CD4-positive, alpha-beta T cell (primary cell): ENCODE results near the gene ANKRD60. TPM values are rescaled to one million over a fixed set of nuclear protein-coding genes. Genes with fewer than 3 reads are reported as not detected.
A peak's percentile ranks its signal among the peaks of the same experiment; 100 is the strongest.

Experiments used
- ATAC-seq: fragments of 200-7000 bp; cut with Tn5 transposase; one replicate; pipeline ENCODE4 v1.10.0; 2022; ENCODE audit warnings: mild to moderate bottlenecking; ENCODE audit not compliant: poor library complexity
- CTCF ChIA-PET: fragments of 350-600 bp; sonication (Branson Sonifier 250); formaldehyde crosslinking; loops from one replicate; lab custom pipeline; 2021; ENCODE audit warnings: antibody characterized with exemption, inconsistent platforms; lab: Charles Lee
- POLR2A ChIA-PET: fragments of 350-600 bp; sonication (Branson Sonifier 250); formaldehyde crosslinking; loops from one replicate; lab custom pipeline; 2021; ENCODE audit warnings: antibody characterized with exemption, inconsistent platforms; lab: Charles Lee
- DNase-seq, 14 experiments: peaks; one replicate each; pipeline ENCODE4 v3.0.0-alpha.2; 2013 to 2020; ENCODE audit warnings: mixed read lengths in 2 of 14
- H3K27ac ChIP-seq, 2 donors: one replicate each; pipeline versions ENCODE4 v1.5.1 to v1.7.0; 2013; ENCODE audit warnings: low read length in 2 of 2, low read depth in 1 of 2, mild to moderate bottlenecking in 1 of 2
- H3K27me3 ChIP-seq, 2 experiments: 1 replicate in 1 of 2; 2 replicates in 1 of 2; pipeline versions ENCODE4 v1.6.1 to v1.7.0; 2013; ENCODE audit warnings: low read length in 2 of 2, control low read depth in 1 of 2, mild to moderate bottlenecking in 1 of 2, moderate library complexity in 1 of 2; ENCODE audit not compliant: insufficient read depth in 2 of 2, control insufficient read depth in 1 of 2
- H3K36me3 ChIP-seq: one replicate; pipeline ENCODE4 v1.6.1; 2013; ENCODE audit warnings: low read length, control low read depth; ENCODE audit not compliant: insufficient read depth
- H3K4me1 ChIP-seq: one replicate; pipeline ENCODE4 v1.6.1; 2013; ENCODE audit warnings: low read length, control low read depth; ENCODE audit not compliant: insufficient read depth
- H3K4me3 ChIP-seq: one replicate; pipeline ENCODE4 v1.5.1; 2013; ENCODE audit warnings: mild to moderate bottlenecking, low read length, moderate library complexity
- H3K9me3 ChIP-seq, 2 experiments: 1 replicate in 1 of 2; 2 replicates in 1 of 2; pipeline versions ENCODE4 v1.6.1 to v1.7.0; 2013; ENCODE audit warnings: low read length in 2 of 2, mild to moderate bottlenecking in 2 of 2, control low read depth in 1 of 2, moderate library complexity in 1 of 2; ENCODE audit not compliant: control insufficient read depth in 1 of 2, insufficient read depth in 1 of 2
- H3K27ac Mint-ChIP-seq: one replicate; pipeline ENCODE4 v1.8.0; 2020; ENCODE audit warnings: mixed read lengths
- H3K27me3 Mint-ChIP-seq: one replicate; pipeline ENCODE4 v1.8.0; 2021; ENCODE audit warnings: mixed read lengths
- H3K36me3 Mint-ChIP-seq: one replicate; pipeline ENCODE4 v1.8.0; 2021; ENCODE audit warnings: low read depth, mixed read lengths
- H3K4me1 Mint-ChIP-seq: one replicate; pipeline ENCODE4 v1.8.0; 2021; ENCODE audit warnings: low read depth, mixed read lengths
- H3K4me3 Mint-ChIP-seq: one replicate; pipeline ENCODE4 v1.8.0; 2020; ENCODE audit warnings: mild to moderate bottlenecking, mixed read lengths
- H3K9me3 Mint-ChIP-seq: one replicate; pipeline ENCODE4 v1.8.0; 2020; ENCODE audit warnings: mixed read lengths
- intact Hi-C, 2 experiments: fragments of 100-400 bp; cut with DNase I in 1 of 2; cut with micrococcal nuclease in 1 of 2; formaldehyde crosslinking; loops; one replicate each; pipeline versions ENCODE4 v1.15.1 to v1.9.0; 2023 to 2025; cut with DNase I, micrococcal nuclease
- total RNA-seq, 174 experiments: library from RNA in 2 of 174; stranded (reverse) in 2 of 174; gene quantifications; one replicate each; pipeline ENCODE4 v1.2.3 and lab custom pipeline; 2021 to 2026
- TF ChIP-seq, protein P1 (sequence below): fragments of 200-600 bp; IDR thresholded peaks from one replicate; pipeline ENCODE4 v1.8.0; 2022; ENCODE audit warnings: antibody characterized with exemption, mild to moderate bottlenecking

Gene ANKRD60
- total RNA-seq, 2 experiments from 2014 or later: not detected

DNA sequence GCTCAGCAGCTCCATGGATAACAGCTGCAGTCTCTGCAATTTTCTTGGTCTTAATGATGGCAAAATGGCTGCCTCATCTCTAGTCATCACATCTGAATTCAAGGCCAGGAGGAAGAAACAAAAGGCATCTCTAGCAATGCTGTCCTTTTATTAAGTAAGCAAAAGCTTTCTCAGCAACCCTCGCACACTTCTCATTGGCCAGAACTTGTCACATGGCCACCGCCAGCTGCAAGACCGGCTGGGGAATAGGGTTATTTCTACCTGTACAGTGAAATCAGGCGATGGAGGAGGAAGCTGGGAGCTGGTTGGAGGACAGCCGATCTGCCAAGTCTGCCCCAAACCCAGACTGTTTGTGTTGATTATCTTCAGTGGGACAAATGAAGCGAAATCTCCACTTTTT lies 33.4 kb downstream of the ANKRD60 start:
- Mint-ChIP-seq H3K4me3 (no peak overlapping the region), H3K27ac (no peak overlapping the region), H3K4me1 (no peaks in the 10 kb centered on the region), H3K27me3 (no peaks in the 10 kb centered on the region), H3K9me3 (no peaks in the 10 kb centered on the region), H3K36me3 (no peaks in the 10 kb centered on the region)
- H3K27ac ChIP-seq: no peak overlapping the region
- H3K36me3 ChIP-seq: no peaks in the 10 kb centered on the region
- DNase-seq (no peak), ATAC-seq (no peak)
- no peaks in the 10 kb centered on the region for H3K4me1 ChIP-seq
- TF ChIP-seq, protein P1, sequence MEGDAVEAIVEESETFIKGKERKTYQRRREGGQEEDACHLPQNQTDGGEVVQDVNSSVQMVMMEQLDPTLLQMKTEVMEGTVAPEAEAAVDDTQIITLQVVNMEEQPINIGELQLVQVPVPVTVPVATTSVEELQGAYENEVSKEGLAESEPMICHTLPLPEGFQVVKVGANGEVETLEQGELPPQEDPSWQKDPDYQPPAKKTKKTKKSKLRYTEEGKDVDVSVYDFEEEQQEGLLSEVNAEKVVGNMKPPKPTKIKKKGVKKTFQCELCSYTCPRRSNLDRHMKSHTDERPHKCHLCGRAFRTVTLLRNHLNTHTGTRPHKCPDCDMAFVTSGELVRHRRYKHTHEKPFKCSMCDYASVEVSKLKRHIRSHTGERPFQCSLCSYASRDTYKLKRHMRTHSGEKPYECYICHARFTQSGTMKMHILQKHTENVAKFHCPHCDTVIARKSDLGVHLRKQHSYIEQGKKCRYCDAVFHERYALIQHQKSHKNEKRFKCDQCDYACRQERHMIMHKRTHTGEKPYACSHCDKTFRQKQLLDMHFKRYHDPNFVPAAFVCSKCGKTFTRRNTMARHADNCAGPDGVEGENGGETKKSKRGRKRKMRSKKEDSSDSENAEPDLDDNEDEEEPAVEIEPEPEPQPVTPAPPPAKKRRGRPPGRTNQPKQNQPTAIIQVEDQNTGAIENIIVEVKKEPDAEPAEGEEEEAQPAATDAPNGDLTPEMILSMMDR: no peak
- intact Hi-C loops: no loop called here
- CTCF ChIA-PET: interaction anchor here (1.8 kb wide), 1 partner anchor 15 kb away, joined by 7 read pairs; no protein-coding TSS in a partner anchor
- POLR2A ChIA-PET: no interaction called here
- peaks cover 0 to 7% of the 10 kb centered on the region in 2 experiments for H3K9me3 ChIP-seq
- H3K4me3 ChIP-seq: no peak overlapping the region
- no peaks in the 10 kb centered on the region for H3K27me3 ChIP-seq

DNA sequence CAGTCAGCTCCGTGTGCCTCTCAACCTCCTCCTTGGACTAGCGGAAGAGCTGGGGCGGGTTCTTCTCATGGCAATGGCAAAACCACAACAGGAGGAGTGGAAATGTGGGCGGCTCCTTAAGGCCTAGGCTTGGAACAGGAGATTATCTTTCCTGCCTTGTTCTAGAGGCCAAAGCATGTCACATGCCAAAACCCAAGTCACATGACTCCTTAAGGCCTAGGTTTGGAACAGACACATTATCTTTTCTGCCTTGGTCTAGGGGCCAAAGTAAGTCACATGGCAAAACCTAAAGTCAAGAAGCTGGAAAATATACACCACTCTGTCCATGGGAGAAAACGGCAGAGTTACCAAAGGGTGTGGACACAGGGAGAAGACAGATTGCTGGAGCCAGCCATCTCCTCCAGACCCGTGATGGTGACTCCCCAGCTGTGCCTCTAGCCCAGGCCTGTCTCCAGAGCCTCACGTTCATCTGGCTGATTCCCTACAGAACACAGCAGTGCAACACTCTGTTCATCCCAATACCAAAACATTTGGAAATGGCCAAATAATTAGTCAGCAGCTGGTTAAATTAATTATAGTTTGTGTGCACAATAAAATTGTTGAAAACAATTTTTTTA lies 34.2 kb downstream of the ANKRD60 start:
- H3K4me1 ChIP-seq: no peaks in the 10 kb centered on the region
- H3K4me3 Mint-ChIP-seq: no peak overlapping the region
- ChIA-PET CTCF (interaction anchor here (1.8 kb wide), 1 partner anchor 14 kb away, joined by 7 read pairs; no protein-coding TSS in a partner anchor), POLR2A (no interaction called here)
- no peak overlapping the region for H3K4me3 ChIP-seq
- no peak for DNase-seq
- H3K9me3 Mint-ChIP-seq: no peaks in the 10 kb centered on the region
- no peaks in the 10 kb centered on the region for H3K36me3 Mint-ChIP-seq
- H3K4me1 Mint-ChIP-seq: no peaks in the 10 kb centered on the region
- intact Hi-C loops: loop anchor here in 1 of 2 experiments (5.0 kb wide), 1 partner anchor 1303 kb away; no protein-coding TSS in a partner anchor
- H3K27ac Mint-ChIP-seq: no peak overlapping the region
- H3K27me3 Mint-ChIP-seq: no peaks in the 10 kb centered on the region
- no peaks in the 10 kb centered on the region for H3K36me3 ChIP-seq
- H3K9me3 ChIP-seq: peaks cover 0 to 7% of the 10 kb centered on the region in 2 experiments
- no peaks in the 10 kb centered on the region for H3K27me3 ChIP-seq
- no peak for ATAC-seq
- TF ChIP-seq, protein P1: no peak
- H3K27ac ChIP-seq: no peak overlapping the region

GRCh38 chr20:58192567-58192966 lies 35.9 kb downstream of the ANKRD60 start:
- TF ChIP-seq, protein P1: peak; percentile 66
- H3K9me3 ChIP-seq: peaks cover 0 to 7% of the 10 kb centered on the region in 2 experiments
- Mint-ChIP-seq H3K27me3 (peaks cover 3% of the 10 kb centered on the region), H3K36me3 (no peaks in the 10 kb centered on the region), H3K4me3 (no peak overlapping the region), H3K4me1 (no peaks in the 10 kb centered on the region), H3K9me3 (no peaks in the 10 kb centered on the region), H3K27ac (no peak overlapping the region)
- no peak overlapping the region for H3K4me3 ChIP-seq
- ChIA-PET CTCF (interaction anchor here (0.9 kb wide), 1 partner anchor 16 kb away, joined by 3 read pairs; no protein-coding TSS in a partner anchor), POLR2A (no interaction called here)
- no peaks in the 10 kb centered on the region for H3K4me1 ChIP-seq
- H3K36me3 ChIP-seq: no peaks in the 10 kb centered on the region
- peak in 11 of 14 experiments; percentile 14 to 52 (median 21) for DNase-seq
- intact Hi-C loops: loop anchor here (2.0 to 5.0 kb wide), 2 partner anchors 16 to 1305 kb away; no protein-coding TSS in a partner anchor
- ATAC-seq: no peak
- H3K27me3 ChIP-seq: peaks cover 0 to 4% of the 10 kb centered on the region in 2 experiments
- H3K27ac ChIP-seq: no peak overlapping the region
